NCI-H1048 (cell line): ENCODE results near the gene NEO1.
"Not testable (repeated sequence)": the region's sequence is repeated elsewhere in the genome, so short reads cannot be mapped to it uniquely, and the experiment has no call there.

Experiments
- DNase-seq: peaks from one replicate; lab custom pipeline; 2025; lab: John Stamatoyannopoulos, UW

The NEO1 gene

DNA sequence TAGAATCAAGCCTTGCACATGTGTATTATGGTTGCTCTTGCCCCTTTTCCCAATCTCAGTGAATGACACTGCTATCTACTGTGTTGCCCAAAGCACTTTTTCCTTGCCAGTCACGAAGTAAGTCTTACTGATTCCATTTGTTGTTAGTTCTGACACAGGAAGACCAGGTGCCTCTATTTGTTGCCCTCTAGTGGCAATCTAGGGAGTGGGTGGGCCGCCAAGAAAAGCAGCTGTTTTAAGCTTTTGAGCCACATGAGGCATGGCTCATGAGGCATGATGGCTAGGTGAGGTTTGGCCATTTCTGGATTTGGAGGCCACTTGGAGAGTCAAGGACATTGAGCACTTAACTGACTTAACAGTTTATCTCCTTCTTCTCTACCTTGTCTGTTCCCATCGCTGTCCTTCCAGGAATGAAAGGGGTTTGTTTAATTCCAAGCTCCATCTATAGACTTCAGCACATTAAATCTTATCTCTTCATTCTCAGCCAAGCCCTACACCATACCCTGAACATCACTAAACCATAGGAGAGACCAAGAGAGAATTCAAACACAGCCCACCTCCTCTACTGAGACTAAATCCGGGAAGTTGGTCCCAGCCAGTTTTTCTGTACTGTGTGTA, 213.4 kb downstream of the NEO1 start:
- DNase-seq = no peak

DNA sequence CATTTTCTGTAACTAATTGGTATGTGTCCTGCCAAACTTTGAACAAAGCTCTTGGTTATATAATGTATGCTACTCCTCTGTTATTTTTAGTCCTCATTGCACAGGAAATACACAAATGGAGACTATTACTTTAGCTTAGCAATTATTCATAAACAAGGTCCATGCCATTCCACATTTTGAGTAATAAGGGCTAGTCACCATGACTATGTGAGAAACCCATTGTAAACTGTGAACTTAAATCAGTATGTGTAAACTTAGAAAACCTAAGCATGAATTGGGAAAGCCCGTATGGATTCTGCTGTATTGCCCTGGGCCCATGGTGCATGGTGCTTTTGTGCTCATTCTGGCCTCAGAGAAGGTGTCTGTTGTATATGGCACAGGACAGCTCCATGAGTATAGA, 216.2 kb downstream of the NEO1 start:
- DNase-seq = no peak

GRCh38 chr15:73270366-73271097, 218.3 kb downstream of the NEO1 start:
- no peak for DNase-seq

GRCh38 chr15:73273181-73274002, 221.1 kb downstream of the NEO1 start:
- DNase-seq = peak; percentile 15

DNA sequence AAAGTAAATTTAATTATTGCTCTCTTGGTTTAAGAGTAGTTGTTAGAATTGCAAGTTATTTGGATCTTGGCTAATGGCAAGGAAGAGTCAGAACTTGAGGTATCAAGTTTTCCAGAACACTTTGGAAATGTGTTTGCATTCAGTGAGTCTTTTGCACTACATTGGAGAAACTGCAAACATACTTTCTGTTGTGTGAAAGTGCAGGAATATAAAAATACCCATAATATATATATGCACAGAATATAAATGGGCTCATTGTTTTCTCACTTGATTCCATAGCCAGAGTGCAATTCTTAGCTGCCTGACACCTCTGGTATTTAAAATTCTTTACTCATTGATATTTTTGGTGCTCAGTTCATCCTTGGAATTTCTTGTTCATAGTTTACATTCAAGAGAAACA, 223.6 kb downstream of the NEO1 start:
- no peak for DNase-seq

DNA sequence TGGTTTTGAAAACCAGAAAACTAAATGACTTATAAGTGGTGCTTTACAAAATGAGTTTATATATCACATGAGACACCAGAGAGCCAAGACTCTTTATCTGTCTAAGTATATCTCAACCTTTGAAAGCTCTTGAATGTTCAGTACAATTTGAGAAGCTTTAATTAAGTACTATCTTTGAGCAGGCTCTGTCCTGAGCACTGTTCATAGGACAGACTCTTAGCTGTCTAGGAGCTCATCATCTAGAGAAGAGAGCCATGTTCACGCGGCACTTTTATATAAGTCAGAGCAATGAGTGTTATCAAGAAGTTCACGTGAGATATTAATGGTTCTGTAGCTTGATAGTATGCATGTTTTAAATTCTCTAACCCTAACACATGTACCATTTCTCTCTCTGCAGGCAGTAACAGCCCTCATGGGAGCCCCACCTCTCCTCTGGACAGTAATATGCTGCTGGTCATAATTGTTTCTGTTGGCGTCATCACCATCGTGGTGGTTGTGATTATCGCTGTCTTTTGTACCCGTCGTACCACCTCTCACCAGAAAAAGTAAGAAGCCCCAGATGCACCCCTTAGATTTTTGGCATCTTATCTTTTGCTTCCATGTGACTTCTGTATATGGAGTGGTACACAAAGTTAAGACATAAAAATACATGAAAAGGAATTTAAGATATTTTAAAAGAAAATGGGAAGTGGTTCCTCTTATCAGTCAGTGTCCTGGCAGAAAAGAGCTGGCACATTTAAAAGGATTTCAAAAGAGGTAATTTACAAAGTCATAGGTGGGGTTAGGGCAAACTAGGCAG, 230.5 kb downstream of the NEO1 start:
- no peak for DNase-seq

DNA sequence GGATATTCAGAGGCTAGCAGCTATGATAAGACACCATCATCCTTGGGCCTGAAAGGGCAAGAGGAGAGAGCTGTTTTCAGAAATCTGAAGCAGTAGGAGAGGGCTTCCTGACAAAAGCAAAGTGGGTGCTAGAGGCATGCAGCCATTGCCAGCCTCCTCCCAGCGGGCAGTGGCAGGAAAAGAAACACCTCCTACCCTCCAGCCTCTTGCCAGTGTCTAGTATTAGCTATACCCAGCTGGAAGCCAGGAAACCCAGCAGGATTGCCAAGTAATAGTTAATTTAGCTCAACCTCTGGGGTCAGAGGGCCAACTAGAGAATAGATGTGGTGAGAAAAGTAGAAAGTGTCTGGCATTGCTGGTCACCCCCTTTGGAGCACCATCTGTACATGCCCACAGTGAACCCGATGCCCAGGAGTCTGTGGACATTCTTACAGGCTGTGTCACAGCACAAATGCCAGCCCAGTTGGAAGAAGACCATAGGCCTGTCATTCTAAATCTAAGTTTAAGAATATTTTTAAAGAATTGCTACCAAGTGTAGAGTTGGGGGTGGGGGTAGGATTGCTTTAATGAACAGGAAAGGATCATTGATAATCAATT, 231.2 kb downstream of the NEO1 start:
- DNase-seq = no peak

DNA sequence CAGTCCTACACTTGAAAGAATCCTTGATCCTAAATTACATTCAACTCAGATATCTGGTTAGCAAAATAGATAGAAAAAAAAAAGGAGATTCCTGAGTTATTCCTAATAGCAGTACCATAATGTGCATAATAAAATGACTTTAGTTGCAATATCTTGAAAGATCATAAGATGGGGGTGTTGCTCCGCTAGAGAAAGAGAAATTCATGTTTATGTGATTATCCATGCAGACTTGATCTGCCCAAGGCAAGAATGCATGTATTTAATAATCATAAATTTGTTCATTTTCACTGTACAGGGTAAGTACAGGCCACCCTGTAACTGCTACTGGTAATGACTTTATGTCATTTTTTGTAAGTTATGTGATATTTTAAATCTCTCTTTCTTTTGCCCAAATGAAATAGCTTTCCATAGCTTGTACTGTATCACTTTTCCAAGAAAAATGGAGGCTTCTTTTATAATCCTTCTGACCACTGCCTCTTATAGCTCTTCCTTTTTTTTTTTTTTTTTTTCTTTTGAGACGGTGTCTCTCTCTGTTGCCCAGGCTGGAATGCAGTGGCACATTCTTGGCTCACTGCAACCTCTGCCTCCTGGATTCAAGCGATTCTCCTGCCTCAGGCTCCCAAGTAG, 231.9 kb downstream of the NEO1 start:
- DNase-seq = no peak

DNA sequence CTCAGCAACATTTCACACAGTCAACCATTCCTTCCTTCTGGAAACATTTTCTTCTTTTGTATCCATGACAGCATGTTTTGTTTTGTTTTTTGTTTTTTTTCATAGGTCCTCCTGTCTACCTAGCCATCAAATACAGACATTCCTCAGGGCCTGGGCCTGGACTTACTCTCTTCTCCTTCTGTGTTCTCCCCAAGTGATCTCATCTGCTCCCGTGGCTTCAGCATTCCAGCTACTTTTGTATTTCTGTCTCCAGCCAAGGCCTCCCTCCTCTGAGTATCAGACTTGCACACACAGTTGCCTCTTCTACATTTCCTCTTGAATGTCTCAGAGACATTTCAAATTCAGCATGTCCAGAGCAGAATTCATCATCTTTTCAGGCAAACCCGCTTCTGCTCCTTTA, 234.0 kb downstream of the NEO1 start:
- DNase-seq = no peak

GRCh38 chr15:73287019-73287418, 234.8 kb downstream of the NEO1 start:
- DNase-seq = no peak

GRCh38 chr15:73291441-73291840, 239.2 kb downstream of the NEO1 start:
- DNase-seq = no peak

GRCh38 chr15:73293773-73294172, 241.5 kb downstream of the NEO1 start:
- no peak for DNase-seq

DNA sequence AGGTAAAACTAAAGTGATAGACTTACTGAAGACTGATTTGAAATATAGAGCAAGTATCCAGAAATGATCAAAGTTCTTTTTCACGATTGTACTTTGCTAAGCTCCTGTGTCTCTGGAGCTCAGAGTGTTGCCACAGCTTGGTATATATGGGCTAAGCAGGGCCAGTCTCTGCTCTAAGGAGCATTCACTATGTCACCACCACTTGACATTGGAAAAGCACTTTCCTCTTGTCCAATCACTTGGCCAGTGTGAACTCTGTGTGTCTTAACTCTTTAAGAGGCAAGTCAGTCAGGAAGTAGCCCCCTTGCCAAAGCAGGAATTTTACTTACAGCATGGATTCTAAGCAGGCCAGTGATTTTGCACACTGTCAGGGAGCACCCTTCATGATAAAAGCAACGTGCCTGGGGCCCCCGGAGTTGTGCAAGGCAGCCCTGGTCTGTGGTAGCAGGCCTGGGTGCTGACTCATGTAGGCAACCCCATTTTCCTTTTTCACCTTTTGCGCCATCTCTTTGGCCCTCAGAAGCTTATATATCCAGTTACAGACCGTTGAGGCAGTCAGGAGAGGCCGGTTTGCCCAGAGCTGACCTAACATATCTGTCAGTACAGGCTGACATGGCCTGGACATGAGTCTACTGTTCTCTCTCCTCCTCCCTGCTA, 243.5 kb downstream of the NEO1 start:
- no peak for DNase-seq

- DNase-seq = no peak
Measured at GRCh38 chr15:73296609-73297353, 244.5 kb downstream of the NEO1 start.

DNA sequence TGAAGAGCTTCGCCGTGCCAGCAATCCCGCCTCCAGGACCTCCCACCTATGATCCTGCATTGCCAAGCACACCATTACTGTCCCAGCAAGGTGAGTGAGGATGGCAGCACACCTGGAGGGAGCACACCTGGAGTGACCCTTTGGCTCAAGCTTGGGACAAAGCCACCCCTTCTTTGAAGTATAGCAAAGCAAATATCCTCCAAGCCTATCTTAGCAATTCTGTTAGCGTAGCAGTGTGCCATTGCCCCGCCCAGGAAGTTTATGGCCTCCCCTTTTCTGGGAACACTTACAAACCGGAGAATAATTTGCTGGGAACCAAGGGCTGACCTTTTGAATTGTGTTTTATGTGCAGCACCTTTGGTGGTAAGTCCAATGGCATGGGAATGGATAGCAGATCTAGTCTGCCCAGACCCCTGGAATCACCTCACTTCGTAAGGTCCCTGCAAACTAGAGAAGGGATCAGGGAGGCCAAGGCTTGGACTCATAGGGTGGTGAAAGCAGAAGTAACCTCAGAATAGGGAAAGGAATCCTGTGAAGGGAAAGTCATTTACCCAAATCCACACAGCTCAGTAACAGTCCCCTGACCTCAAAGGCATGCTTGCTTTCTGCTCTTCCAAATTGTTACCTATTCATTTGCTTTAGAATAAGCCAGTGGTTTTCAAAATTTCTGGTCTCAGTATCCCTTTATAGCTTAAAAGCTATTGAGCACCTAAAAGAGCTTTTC, 246.4 kb downstream of the NEO1 start:
- no peak for DNase-seq

DNA sequence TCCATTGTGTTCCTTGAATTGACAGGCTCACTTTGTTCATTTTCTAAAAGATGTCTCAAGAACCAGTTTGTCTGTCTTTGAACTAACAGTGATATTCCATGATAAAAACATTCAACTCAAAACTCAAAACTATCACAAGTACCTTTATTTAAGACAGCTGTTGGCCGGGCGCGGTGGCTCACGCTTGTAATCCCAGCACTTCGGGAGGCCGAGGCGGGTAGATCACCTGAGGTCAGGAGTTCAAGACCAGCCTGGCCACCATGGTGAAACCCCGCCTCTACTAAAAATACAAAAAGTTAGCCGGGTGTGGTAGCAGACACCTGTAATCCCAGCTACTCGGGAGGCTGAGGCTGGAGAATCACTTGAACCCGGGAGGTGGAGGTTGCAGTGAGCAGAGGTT, 248.0 kb downstream of the NEO1 start:
- not testable (repeated sequence) for DNase-seq

- DNase-seq = no peak
Measured at GRCh38 chr15:73303636-73304035, 251.4 kb downstream of the NEO1 start.

GRCh38 chr15:73305331-73306211, 253.3 kb downstream of the NEO1 start:
- no peak for DNase-seq
